Loucy (cell line): ENCODE measurements around the gene NEK6.

Experiments used
- H2AFZ ChIP-seq: fragments of 200-600 bp; sonication (generic); 2 replicates; pipeline ENCODE4 v1.6.0; 2016; ENCODE audit warnings: antibody characterized with exemption, mild to moderate bottlenecking, low read length, moderate library complexity
- H3F3A ChIP-seq: fragments of 200-600 bp; 2 replicates; pipeline ENCODE4 v1.6.0; 2016; ENCODE audit warnings: antibody characterized with exemption, low read depth, mild to moderate bottlenecking
- H3K27me3 ChIP-seq: fragments of 200-600 bp; sonication (generic); 2 replicates; pipeline ENCODE4 v1.6.1; 2014; ENCODE audit warnings: low read length, mild to moderate bottlenecking; ENCODE audit not compliant: insufficient read depth, poor library complexity, severe bottlenecking
- H3K36me3 ChIP-seq: fragments of 200-600 bp; sonication (generic); 2 replicates; pipeline ENCODE4 v1.6.1; 2016; ENCODE audit warnings: low read length; ENCODE audit not compliant: insufficient read depth
- H3K4me1 ChIP-seq: fragments of 200-600 bp; sonication (generic); 2 replicates; pipeline ENCODE4 v1.5.1; 2014; ENCODE audit warnings: low read length, mild to moderate bottlenecking; ENCODE audit not compliant: insufficient read depth, poor library complexity, severe bottlenecking
- H3K4me2 ChIP-seq: fragments of 200-600 bp; sonication (generic); 2 replicates; pipeline ENCODE4 v1.6.0; 2014; ENCODE audit warnings: antibody characterized with exemption, low read length, low read depth, mild to moderate bottlenecking; ENCODE audit not compliant: poor library complexity, severe bottlenecking
- H3K4me3 ChIP-seq: fragments of 200-600 bp; sonication (generic); 2 replicates; pipeline ENCODE4 v1.5.1; 2014; ENCODE audit warnings: low read length, mild to moderate bottlenecking, mixed read lengths; ENCODE audit not compliant: poor library complexity, severe bottlenecking
- H3K79me2 ChIP-seq: fragments of 200-600 bp; sonication (generic); 2 replicates; pipeline ENCODE4 v1.6.1; 2014; ENCODE audit warnings: low read length; ENCODE audit not compliant: insufficient read depth
- H3K9ac ChIP-seq: fragments of 200-600 bp; sonication (generic); 2 replicates; pipeline ENCODE4 v1.6.0; 2014; ENCODE audit warnings: mild to moderate bottlenecking, low read depth, low read length, moderate library complexity; ENCODE audit not compliant: poor library complexity, severe bottlenecking
- H3K9me2 ChIP-seq: fragments of 200-600 bp; sonication (generic); replicated peaks from 2 replicates; pipeline ENCODE4 v1.6.1; 2016; ENCODE audit warnings: low read depth, low read length, mixed read lengths
- H3K9me3 ChIP-seq: fragments of 200-600 bp; sonication (generic); 2 replicates; pipeline ENCODE4 v1.6.1; 2014; ENCODE audit warnings: mild to moderate bottlenecking, antibody characterized with exemption, low read length, low read depth; ENCODE audit not compliant: insufficient read depth
- H4K20me1 ChIP-seq: fragments of 200-600 bp; sonication (generic); 2 replicates; pipeline ENCODE4 v1.6.0; 2014; ENCODE audit warnings: antibody characterized with exemption, low read length, mild to moderate bottlenecking; ENCODE audit not compliant: insufficient read depth, poor library complexity, severe bottlenecking
- CTCF ChIP-seq: fragments of 200-600 bp; sonication (generic); conservative IDR thresholded peaks from 2 replicates; pipeline ENCODE4 v1.5.1; 2014; ENCODE audit warnings: mild to moderate bottlenecking, antibody characterized with exemption, low read length
- EZH2phosphoT487 ChIP-seq: fragments of 200-600 bp; IDR thresholded peaks from 2 replicates; pipeline ENCODE4 v1.6.1; 2018; ENCODE audit warnings: antibody characterized with exemption, mild to moderate bottlenecking, moderate library complexity, borderline replicate concordance

NEK6 gene

GRCh38 chr9:124372038-124372437 lies 114.3 kb downstream of the NEK6 start:
- H3K79me2 ChIP-seq: peaks cover 67% of the 10 kb centered on the region; the same call in 1 of the 2 replicates
- no peaks in the 10 kb centered on the region for H3K4me1 ChIP-seq

GRCh38 chr9:124373386-124373785 lies 115.6 kb downstream of the NEK6 start:
- H3K27me3 ChIP-seq: no peaks in the 10 kb centered on the region
- H3K36me3 ChIP-seq: peaks cover 16% of the 10 kb centered on the region
- H3F3A ChIP-seq: no peaks in the 10 kb centered on the region
- no peak overlapping the region for H2AFZ ChIP-seq
- H3K4me2 ChIP-seq: no peak overlapping the region
- no peaks in the 10 kb centered on the region for H3K9me2 ChIP-seq
- no peak for TF ChIP-seq EZH2phosphoT487
- no peak for TF ChIP-seq CTCF
- H3K4me1 ChIP-seq: no peaks in the 10 kb centered on the region
- H4K20me1 ChIP-seq: no peaks in the 10 kb centered on the region
- 0 out of 2 replicates have a peak, but pooled peaks cover 5% of the 10 kb centered on the region for H3K9me3 ChIP-seq
- H3K79me2 ChIP-seq: peaks cover 61% of the 10 kb centered on the region; the same call in 1 of the 2 replicates
- H3K4me3 ChIP-seq: no peak overlapping the region
- H3K9ac ChIP-seq: no peak overlapping the region

More at GRCh38 chr9:124372038-124372437, 114.3 kb downstream of the NEK6 start:
- H4K20me1 ChIP-seq: no peaks in the 10 kb centered on the region
- H3K9ac ChIP-seq: no peak overlapping the region
- H3K36me3 ChIP-seq: peaks cover 16% of the 10 kb centered on the region
- H3K4me2 ChIP-seq: no peak overlapping the region
- no peaks in the 10 kb centered on the region for H3K27me3 ChIP-seq
- no peak overlapping the region for H2AFZ ChIP-seq
- no peaks in the 10 kb centered on the region for H3F3A ChIP-seq
- no peak overlapping the region for H3K4me3 ChIP-seq
- TF ChIP-seq CTCF (no peak), EZH2phosphoT487 (no peak)
- H3K9me3 ChIP-seq: 0 out of 2 replicates have a peak, but pooled peaks cover 5% of the 10 kb centered on the region
- H3K9me2 ChIP-seq: no peaks in the 10 kb centered on the region

DNA sequence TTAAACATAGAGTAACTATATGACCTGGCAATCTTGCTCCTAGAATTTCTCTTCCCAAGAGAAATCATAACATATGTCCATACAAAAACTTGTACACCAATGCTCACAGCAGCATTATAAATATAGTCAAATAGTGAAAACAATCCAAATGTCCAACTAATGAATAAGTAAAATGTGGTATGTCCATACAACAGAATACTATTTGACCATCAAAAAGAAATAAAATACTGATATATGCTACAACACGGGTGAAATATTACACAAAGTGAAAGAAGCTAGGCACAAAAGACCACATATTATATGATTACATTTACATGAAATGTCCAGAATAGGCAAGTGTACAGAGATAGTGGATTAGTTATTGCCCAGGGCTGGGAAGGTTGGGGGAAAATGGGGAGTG lies 116.1 kb downstream of the NEK6 start:
- no peak overlapping the region for H2AFZ ChIP-seq
- TF ChIP-seq CTCF (no peak), EZH2phosphoT487 (no peak)
- no peaks in the 10 kb centered on the region for H3K27me3 ChIP-seq
- H4K20me1 ChIP-seq: no peaks in the 10 kb centered on the region
- H3K9me2 ChIP-seq: no peaks in the 10 kb centered on the region
- 0 out of 2 replicates have a peak, but pooled peaks cover 5% of the 10 kb centered on the region for H3K9me3 ChIP-seq
- no peak overlapping the region for H3K9ac ChIP-seq
- H3K4me3 ChIP-seq: no peak overlapping the region
- no peak overlapping the region for H3K4me2 ChIP-seq
- no peaks in the 10 kb centered on the region for H3F3A ChIP-seq
- peaks cover 16% of the 10 kb centered on the region for H3K36me3 ChIP-seq
- no peaks in the 10 kb centered on the region for H3K4me1 ChIP-seq
- peaks cover 60% of the 10 kb centered on the region; the same call in 1 of the 2 replicates for H3K79me2 ChIP-seq
